HEK293T (cell line): ENCODE results near the gene CUEDC1.

Source experiments
- CTCF ChIA-PET: fragments of 350-600 bp; formaldehyde crosslinking; extraction: SDS; loops from one replicate; lab custom pipeline; 2021; ENCODE audit warnings: antibody characterized with exemption, inconsistent platforms; lab: Yijun Ruan, JAX
- POLR2A ChIA-PET: fragments of 350-600 bp; formaldehyde crosslinking; extraction: SDS; loops from one replicate; lab custom pipeline; 2020; ENCODE audit warnings: antibody characterized with exemption, inconsistent platforms; lab: Yijun Ruan, JAX
- DNase-seq: peaks from one replicate; pipeline ENCODE4 v3.0.0; 2012; ENCODE audit warnings: mixed read lengths; ENCODE audit errors: extremely low spot score
- ARNT ChIP-seq: fragments of 450-650 bp; IDR thresholded peaks from 2 replicates; pipeline ENCODE4 v1.6.1; 2017; ENCODE audit warnings: mild to moderate bottlenecking
- BHLHE40 ChIP-seq: fragments of 450-650 bp; IDR thresholded peaks from 2 replicates; pipeline ENCODE4 v1.6.1; 2016; ENCODE audit warnings: mild to moderate bottlenecking, moderate library complexity, borderline replicate concordance
- CTBP1 ChIP-seq: fragments of 450-650 bp; IDR thresholded peaks from 2 replicates; pipeline ENCODE4 v1.6.1; 2016; ENCODE audit warnings: borderline replicate concordance
- ELF4 ChIP-seq: fragments of 450-650 bp; IDR thresholded peaks from 2 replicates; pipeline ENCODE4 v1.6.1; 2017; ENCODE audit warnings: antibody characterized with exemption
- FOXA1 ChIP-seq: fragments of 450-650 bp; IDR thresholded peaks from 2 replicates; pipeline ENCODE4 v1.6.1; 2016; ENCODE audit warnings: mild to moderate bottlenecking
- FOXK2 ChIP-seq: fragments of 450-650 bp; IDR thresholded peaks from 2 replicates; pipeline ENCODE4 v1.6.1; 2016; ENCODE audit warnings: mild to moderate bottlenecking
- FOXM1 ChIP-seq: fragments of 450-650 bp; IDR thresholded peaks from 2 replicates; pipeline ENCODE4 v1.6.1; 2017; ENCODE audit warnings: mild to moderate bottlenecking, borderline replicate concordance
- HDGF ChIP-seq: fragments of 450-650 bp; IDR thresholded peaks from 2 replicates; pipeline ENCODE4 v1.6.1; 2017; ENCODE audit warnings: antibody characterized with exemption, borderline replicate concordance
- L3MBTL2 ChIP-seq: fragments of 450-650 bp; conservative IDR thresholded peaks from 2 replicates; pipeline ENCODE4 v1.6.1; 2016; ENCODE audit warnings: mild to moderate bottlenecking
- LEF1 ChIP-seq: fragments of 450-650 bp; IDR thresholded peaks from 2 replicates; pipeline ENCODE4 v1.6.1; 2017; ENCODE audit warnings: mild to moderate bottlenecking, borderline replicate concordance
- NFRKB ChIP-seq: fragments of 450-650 bp; IDR thresholded peaks from 2 replicates; pipeline ENCODE4 v1.6.1; 2016; ENCODE audit warnings: mild to moderate bottlenecking, moderate library complexity
- SP1 ChIP-seq: fragments of 450-650 bp; IDR thresholded peaks from 2 replicates; pipeline ENCODE4 v1.6.1; 2017
- SUZ12 ChIP-seq: fragments of 450-650 bp; IDR thresholded peaks from 2 replicates; pipeline ENCODE4 v1.6.1; 2016; ENCODE audit warnings: mild to moderate bottlenecking
- TARDBP ChIP-seq: fragments of 450-650 bp; IDR thresholded peaks from 2 replicates; pipeline ENCODE4 v1.6.1; 2016
- ZNF384 ChIP-seq: fragments of 450-650 bp; IDR thresholded peaks from 2 replicates; pipeline ENCODE4 v1.6.1; 2016
- TF ChIP-seq, protein P1 (sequence below): fragments of 450-650 bp; IDR thresholded peaks from 2 replicates; pipeline ENCODE4 v1.6.1; 2016

CUEDC1 gene

DNA sequence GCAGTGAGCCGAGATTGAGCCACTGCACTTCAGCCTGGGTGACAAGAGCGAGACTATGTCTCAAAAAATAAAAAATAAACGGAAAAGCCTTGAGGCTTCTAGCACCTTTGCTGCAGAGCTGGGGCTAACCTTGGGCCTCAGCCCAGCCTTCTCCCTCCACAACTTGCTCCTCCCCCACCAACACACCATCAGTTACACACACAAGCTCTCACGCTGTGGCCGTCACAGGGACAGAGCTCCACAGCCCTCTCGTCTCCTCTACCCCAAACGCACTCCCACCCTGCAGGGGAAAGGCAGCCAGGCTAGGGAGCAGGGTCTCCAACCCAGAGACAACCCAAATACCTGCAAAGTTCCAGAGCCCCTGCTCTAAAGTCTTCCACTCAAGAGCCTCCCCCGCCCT, 83.3 kb downstream of the CUEDC1 start:
- CTCF ChIA-PET, result interaction anchor here (0.9 kb wide), 2 partner anchors 21 to 128 kb away, joined by 3 read pairs; no protein-coding TSS in a partner anchor
- POLR2A ChIA-PET, result interaction anchor here (3.9 kb wide), 1 partner anchor 135 kb away, joined by 10 read pairs; the partner anchor contains the start of gene SRSF1
- DNase-seq, result no peak
- TF ChIP-seq HDGF (no peak), FOXM1 (no peak), ELF4 (no peak), NFRKB (no peak), ZNF384 (no peak)

DNA sequence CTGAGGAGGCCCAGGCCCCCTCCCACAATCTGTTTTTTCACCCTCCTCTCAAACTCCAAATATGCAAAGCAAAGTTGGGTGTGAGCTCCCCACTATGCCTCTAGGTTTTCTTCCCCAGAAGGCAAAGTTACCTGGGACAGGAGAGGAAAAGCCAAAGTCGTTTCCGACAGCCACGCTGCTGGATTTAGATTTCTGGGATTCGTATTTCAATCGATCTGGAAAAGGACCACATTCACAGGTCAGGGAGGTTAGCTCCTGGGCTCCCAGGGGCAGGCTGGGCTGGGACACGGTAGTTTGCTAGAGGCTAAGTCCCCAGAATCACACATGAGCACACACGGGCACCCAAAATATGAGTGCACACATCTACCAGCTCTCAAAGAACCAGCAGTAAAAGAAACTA, 84.1 kb downstream of the CUEDC1 start:
- ChIA-PET POLR2A (interaction anchor here (3.9 kb wide), 1 partner anchor 136 kb away, joined by 10 read pairs; the partner anchor contains the start of gene SRSF1), CTCF (interaction anchor here (0.9 kb wide), 2 partner anchors 22 to 128 kb away, joined by 3 read pairs; no protein-coding TSS in a partner anchor)
- no peak for DNase-seq
- TF ChIP-seq LEF1, result no peak
- no peak for TF ChIP-seq FOXM1
- TF ChIP-seq FOXK2, result no peak
- TF ChIP-seq, protein P1, sequence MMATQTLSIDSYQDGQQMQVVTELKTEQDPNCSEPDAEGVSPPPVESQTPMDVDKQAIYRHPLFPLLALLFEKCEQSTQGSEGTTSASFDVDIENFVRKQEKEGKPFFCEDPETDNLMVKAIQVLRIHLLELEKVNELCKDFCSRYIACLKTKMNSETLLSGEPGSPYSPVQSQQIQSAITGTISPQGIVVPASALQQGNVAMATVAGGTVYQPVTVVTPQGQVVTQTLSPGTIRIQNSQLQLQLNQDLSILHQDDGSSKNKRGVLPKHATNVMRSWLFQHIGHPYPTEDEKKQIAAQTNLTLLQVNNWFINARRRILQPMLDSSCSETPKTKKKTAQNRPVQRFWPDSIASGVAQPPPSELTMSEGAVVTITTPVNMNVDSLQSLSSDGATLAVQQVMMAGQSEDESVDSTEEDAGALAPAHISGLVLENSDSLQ, result no peak
- no peak for TF ChIP-seq SP1

DNA sequence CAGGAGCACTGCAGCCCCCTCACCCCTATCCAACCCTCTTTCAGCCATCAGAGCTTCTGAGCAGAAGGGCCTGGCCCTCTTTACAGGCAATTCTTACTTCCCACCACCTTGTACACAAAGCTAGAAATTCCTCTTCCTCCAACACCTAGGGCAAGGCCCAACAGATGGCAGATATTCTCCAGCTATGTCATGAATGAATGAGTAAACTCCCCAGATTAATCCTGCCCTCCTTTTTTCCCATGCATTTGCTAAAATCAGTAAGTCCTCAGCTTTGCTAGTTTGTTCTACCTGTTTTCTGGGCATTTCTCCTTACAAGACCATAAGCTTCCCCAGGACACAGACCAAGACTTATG, 85.0 kb downstream of the CUEDC1 start:
- CTCF ChIA-PET, result interaction anchor here (0.6 to 0.7 kb wide), 2 partner anchors 84 to 380 kb away, joined by 3 to 4 read pairs; no protein-coding TSS in a partner anchor
- no peak for DNase-seq
- TF ChIP-seq ARNT, result no peak
- TF ChIP-seq ZNF384, result no peak
- no peak for TF ChIP-seq FOXM1
- no peak for TF ChIP-seq SUZ12
- TF ChIP-seq, protein P1, result no peak
- TF ChIP-seq CTBP1, result no peak
- no peak for TF ChIP-seq TARDBP
- no peak for TF ChIP-seq NFRKB
- TF ChIP-seq FOXK2, result no peak
- TF ChIP-seq L3MBTL2, result no peak
- no peak for TF ChIP-seq BHLHE40
- TF ChIP-seq FOXA1, result no peak
- TF ChIP-seq LEF1, result no peak
- TF ChIP-seq ELF4, result no peak
- TF ChIP-seq SP1, result no peak
- POLR2A ChIA-PET, result interaction anchor here (2.2 to 3.9 kb wide), 2 partner anchors 10 to 136 kb away, joined by 10 to 12 read pairs; partner anchors contain the start of gene SRSF1

DNA sequence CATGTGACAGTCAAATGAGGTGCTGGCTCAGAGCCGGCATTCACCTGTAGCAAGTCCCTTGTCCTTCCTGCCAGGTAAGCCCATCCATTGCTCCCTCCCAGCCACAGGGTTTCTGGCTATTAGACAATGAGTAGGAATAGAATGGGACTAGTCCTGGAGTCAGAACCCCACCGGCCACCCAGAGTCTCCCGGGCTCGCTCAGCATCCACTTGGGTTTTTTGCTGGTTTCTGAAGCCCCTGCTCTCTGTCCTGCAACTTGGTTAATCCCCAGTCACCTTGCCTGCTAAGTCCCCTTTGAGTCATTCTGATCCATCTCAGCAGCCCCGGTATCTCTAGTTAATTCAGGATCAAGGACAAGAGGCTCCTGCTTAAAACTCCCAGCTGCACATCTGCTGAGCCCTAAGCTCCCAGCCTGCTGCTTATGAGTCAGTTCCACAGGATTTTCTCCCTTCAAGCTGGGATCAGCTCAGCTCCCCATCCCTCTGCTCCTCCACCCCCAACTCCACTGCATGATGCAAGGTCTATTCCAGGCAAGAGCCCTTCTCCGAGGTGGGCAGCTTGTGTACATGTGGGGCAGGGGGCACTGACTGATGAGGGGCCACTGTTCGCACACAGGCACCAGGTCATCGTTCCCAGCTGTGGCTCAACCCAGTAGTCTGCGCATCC, 85.5 kb downstream of the CUEDC1 start:
- ChIA-PET CTCF (interaction anchor here (0.7 kb wide), 1 partner anchor 84 kb away, joined by 4 read pairs; no protein-coding TSS in a partner anchor), POLR2A (interaction anchor here (2.2 to 3.9 kb wide), 2 partner anchors 9 to 137 kb away, joined by 10 to 12 read pairs; partner anchors contain the start of gene SRSF1)
- DNase-seq, result no peak
- no peak for TF ChIP-seq NFRKB
- TF ChIP-seq SUZ12, result no peak
- no peak for TF ChIP-seq SP1
- TF ChIP-seq BHLHE40, result no peak
- TF ChIP-seq FOXK2, result no peak
- no peak for TF ChIP-seq ARNT
- TF ChIP-seq TARDBP, result no peak
- TF ChIP-seq FOXA1, result no peak

- ChIA-PET POLR2A (interaction anchor here (2.2 to 3.9 kb wide), 2 partner anchors 9 to 138 kb away, joined by 10 to 12 read pairs; partner anchors contain the start of gene SRSF1), CTCF (no interaction called here)
- TF ChIP-seq, protein P1, result no peak
- DNase-seq, result no peak
These were observed 86.1 kb downstream of the CUEDC1 start for GRCh38 chr17:57868910-57869616.
